Caco-2 (cell line): ENCODE results near the gene C8G. TPM values are rescaled to one million over a fixed set of nuclear protein-coding genes. Genes with fewer than 3 reads are reported as not detected.

Source experiments
- BruUV-seq: library from RNA; stranded (reverse); fragments of 400-500 nt; replicated peaks from 2 replicates; lab custom pipeline; 2021; lab: Mats Ljungman, UMichigan
- CTCF ChIA-PET: fragments of 300-600 bp; sonication (Branson Sonifier 250); formaldehyde crosslinking; loops from one replicate; lab custom pipeline; 2022; ENCODE audit warnings: antibody characterized with exemption; lab: Charles Lee
- POLR2A ChIA-PET: fragments of 300-600 bp; sonication (Branson Sonifier 250); formaldehyde crosslinking; loops from one replicate; lab custom pipeline; 2022; ENCODE audit warnings: antibody characterized with exemption; lab: Charles Lee
- DNase-seq, 2 experiments: peaks; one replicate each; pipeline versions ENCODE4 v3.0.0 to v3.0.0-alpha.2; 2020 to 2022
- H3K27me3 ChIP-seq: replicated peaks from 2 replicates; pipeline ENCODE4 v1.6.0; 2011; ENCODE audit warnings: low read length; ENCODE audit not compliant: control insufficient read depth, insufficient read depth
- H3K36me3 ChIP-seq: 2 replicates; pipeline ENCODE4 v1.5.1; 2011; ENCODE audit warnings: low read length; ENCODE audit not compliant: control insufficient read depth, insufficient read depth
- H3K4me1 ChIP-seq: fragments of 250-450 bp; sonication (Bioruptor Pico); 2 replicates; pipeline ENCODE4 v1.5.1; 2020; ENCODE audit warnings: mild to moderate bottlenecking
- H3K4me3 ChIP-seq: 2 replicates; pipeline ENCODE4 v1.5.1; 2011; ENCODE audit warnings: low read depth, mild to moderate bottlenecking, control low read depth, low read length
- H3K9me3 ChIP-seq: fragments of 250-450 bp; sonication (Bioruptor Pico); 2 replicates; pipeline ENCODE4 v1.5.1; 2020; ENCODE audit warnings: mild to moderate bottlenecking, moderate library complexity
- H3K27ac Mint-ChIP-seq: one replicate; pipeline ENCODE4 v1.8.0; 2022; ENCODE audit warnings: mixed read lengths; ENCODE audit not compliant: unreplicated experiment
- H3K27me3 Mint-ChIP-seq: one replicate; pipeline ENCODE4 v1.8.0; 2022; ENCODE audit warnings: mixed read lengths; ENCODE audit not compliant: insufficient read depth, unreplicated experiment
- H3K36me3 Mint-ChIP-seq: one replicate; pipeline ENCODE4 v1.8.0; 2022; ENCODE audit warnings: mild to moderate bottlenecking, mixed read lengths; ENCODE audit not compliant: insufficient read depth, unreplicated experiment
- H3K4me1 Mint-ChIP-seq: one replicate; pipeline ENCODE4 v1.8.0; 2022; ENCODE audit warnings: low read depth, mixed read lengths; ENCODE audit not compliant: unreplicated experiment
- H3K4me3 Mint-ChIP-seq: one replicate; pipeline ENCODE4 v1.8.0; 2022; ENCODE audit warnings: mild to moderate bottlenecking, moderate library complexity, mixed read lengths; ENCODE audit not compliant: unreplicated experiment
- H3K9me3 Mint-ChIP-seq: one replicate; pipeline ENCODE4 v1.8.0; 2022; ENCODE audit warnings: mixed read lengths; ENCODE audit not compliant: unreplicated experiment
- CTCF ChIP-seq, 2 experiments: fragments of 200-600 bp in 1 of 2; IDR thresholded peaks; 1 replicate in 1 of 2; 2 replicates in 1 of 2; pipeline versions ENCODE4 v1.5.1 to v1.8.0; 2011 to 2022; ENCODE audit warnings: antibody characterized with exemption in 1 of 2, control low read depth in 1 of 2, inconsistent platforms in 1 of 2, low read depth in 1 of 2, low read length in 1 of 2, mild to moderate bottlenecking in 1 of 2, moderate library complexity in 1 of 2; ENCODE audit not compliant: insufficient read depth in 1 of 2, severe bottlenecking in 1 of 2, unreplicated experiment in 1 of 2
- intact Hi-C: fragments of 100-400 bp; cut with micrococcal nuclease; formaldehyde crosslinking; loops from one replicate; pipeline ENCODE4 v1.10.0; 2022; ENCODE audit not compliant: unreplicated experiment
- total RNA-seq: library from RNA; stranded (reverse); gene quantifications from 2 replicates; pipeline ENCODE4 v1.2.3, GENCODE V29; 2022

Gene C8G
- total RNA-seq, 1 experiment from 2014 or later = 0.77 TPM

GRCh38 chr9:136922540-136922939 lies 22.5 kb upstream of the C8G start:
- CTCF ChIA-PET = no interaction called here
- H3K9me3 ChIP-seq = no peaks in the 10 kb centered on the region
- no peaks in the 10 kb centered on the region for H3K4me1 Mint-ChIP-seq
- DNase-seq = no peak
- POLR2A ChIA-PET = no interaction called here
- no peak for TF ChIP-seq CTCF (IDR thresholded peaks at IDR 0.05; ENCODE audit: insufficient read depth in 1 of 2, low read depth in 1 of 2, low read length in 1 of 2, severe bottlenecking in 1 of 2, unreplicated experiment in 1 of 2)
- H3K36me3 Mint-ChIP-seq = peaks cover 77% of the 10 kb centered on the region
- no peak overlapping the region for H3K27ac Mint-ChIP-seq
- no peak overlapping the region for H3K4me3 Mint-ChIP-seq
- H3K36me3 ChIP-seq = peaks cover 5% of the 10 kb centered on the region; the same call in 1 of the 2 replicates
- H3K4me3 ChIP-seq = no peak overlapping the region
- no peaks in the 10 kb centered on the region for H3K4me1 ChIP-seq
- H3K9me3 Mint-ChIP-seq = no peaks in the 10 kb centered on the region
- no peaks in the 10 kb centered on the region for H3K27me3 Mint-ChIP-seq
- intact Hi-C loops = no loop called here
- H3K27me3 ChIP-seq = no peaks in the 10 kb centered on the region
- BruUV-seq = no TSS peak

GRCh38 chr9:136923881-136924280 lies 21.2 kb upstream of the C8G start:
- Histone ChIP-seq H3K4me3 (no peak overlapping the region), H3K4me1 (no peaks in the 10 kb centered on the region), H3K9me3 (no peaks in the 10 kb centered on the region), H3K36me3 (peaks cover 5% of the 10 kb centered on the region; the same call in 1 of the 2 replicates), H3K27me3 (no peaks in the 10 kb centered on the region)
- no peak for DNase-seq
- no peaks in the 10 kb centered on the region for H3K4me1 Mint-ChIP-seq
- no peak overlapping the region for H3K4me3 Mint-ChIP-seq
- POLR2A ChIA-PET = no interaction called here
- no peak for TF ChIP-seq CTCF (IDR thresholded peaks at IDR 0.05; ENCODE audit: insufficient read depth in 1 of 2, low read depth in 1 of 2, low read length in 1 of 2, severe bottlenecking in 1 of 2, unreplicated experiment in 1 of 2)
- H3K36me3 Mint-ChIP-seq = peaks cover 79% of the 10 kb centered on the region
- intact Hi-C loops = no loop called here
- BruUV-seq = no TSS peak
- H3K27me3 Mint-ChIP-seq = no peaks in the 10 kb centered on the region
- no peak overlapping the region for H3K27ac Mint-ChIP-seq
- CTCF ChIA-PET = no interaction called here
- no peaks in the 10 kb centered on the region for H3K9me3 Mint-ChIP-seq

- H3K4me3 Mint-ChIP-seq = no peak overlapping the region
- no peaks in the 10 kb centered on the region for H3K9me3 ChIP-seq
- peaks cover 4% of the 10 kb centered on the region; the same call in 1 of the 2 replicates for H3K36me3 ChIP-seq
- H3K9me3 Mint-ChIP-seq = no peaks in the 10 kb centered on the region
- H3K36me3 Mint-ChIP-seq = peaks cover 81% of the 10 kb centered on the region
- no peaks in the 10 kb centered on the region for H3K4me1 Mint-ChIP-seq
- intact Hi-C loops = no loop called here
- H3K4me3 ChIP-seq = no peak overlapping the region
- ChIA-PET CTCF (interaction anchor here (0.8 kb wide), 1 partner anchor 110 kb away, joined by 3 read pairs; no protein-coding TSS in a partner anchor), POLR2A (interaction anchor here (0.5 kb wide), 1 partner anchor 77 kb away, joined by 3 read pairs; no protein-coding TSS in a partner anchor)
- no peaks in the 10 kb centered on the region for H3K27me3 Mint-ChIP-seq
- H3K27me3 ChIP-seq = no peaks in the 10 kb centered on the region
- DNase-seq = no peak
- H3K4me1 ChIP-seq = no peaks in the 10 kb centered on the region
- BruUV-seq = no TSS peak
- peak; percentile 2 to 15 for TF ChIP-seq CTCF (IDR thresholded peaks at IDR 0.05; ENCODE audit: insufficient read depth in 1 of 2, low read depth in 1 of 2, low read length in 1 of 2, severe bottlenecking in 1 of 2, unreplicated experiment in 1 of 2)
- no peak overlapping the region for H3K27ac Mint-ChIP-seq
Observed at GRCh38 chr9:136925414-136926153, 19.5 kb upstream of the C8G start.
